GM12801 (cell line): ENCODE data around the gene P3R3URF.

Experiments
- CTCF ChIP-seq: IDR thresholded peaks from one replicate; pipeline ENCODE4 v1.5.1; 2011; ENCODE audit warnings: control low read depth; ENCODE audit not compliant: insufficient read length; ENCODE audit errors: extremely low read depth

The P3R3URF gene

GRCh38 chr1:46203738-46204405, 27.6 kb upstream of the P3R3URF start:
- no peak for TF ChIP-seq CTCF

- TF ChIP-seq CTCF = no peak
These were observed 23.0 kb upstream of the P3R3URF start for GRCh38 chr1:46199233-46199749.

- TF ChIP-seq CTCF = no peak
These were observed 21.9 kb upstream of the P3R3URF start, which contains the start of gene POMGNT1 for GRCh38 chr1:46197964-46198811. TSS of gene POMGNT1 (minus strand) at chr1:46198434. CDS start at chr1:46197821, 613 bp downstream.

- TF ChIP-seq CTCF = no peak
These were observed 21.3 kb upstream of the P3R3URF start for GRCh38 chr1:46197560-46197963.

- TF ChIP-seq CTCF = no peak
These were observed 20.3 kb upstream of the P3R3URF start for GRCh38 chr1:46196609-46197008.

GRCh38 chr1:46194641-46195193, 18.4 kb upstream of the P3R3URF start:
- no peak for TF ChIP-seq CTCF

- no peak for TF ChIP-seq CTCF
These were observed 17.8 kb upstream of the P3R3URF start for GRCh38 chr1:46193984-46194570.
